Gastrocnemius medialis (tissue), 4 donors: ENCODE results near the gene B3GNT3.
"Not testable (repeated sequence)": the region's sequence is repeated elsewhere in the genome, so short reads cannot be mapped to it uniquely, and the experiment has no call there.

Experiments
- POLR2A ChIP-seq, 2 donors: fragments of 450-650 bp; IDR thresholded peaks; one replicate each; pipeline ENCODE4 v1.6.1; 2017; ENCODE audit warnings: antibody characterized with exemption in 2 of 2, mild to moderate bottlenecking in 2 of 2, moderate library complexity in 2 of 2
- TF ChIP-seq, protein P1 (sequence below), 5 experiments: fragments of 450-650 bp in 3 of 5; fragments of 200-600 bp in 2 of 5; sonication (generic) in 2 of 5; IDR thresholded peaks in 4 of 5; conservative IDR thresholded peaks in 1 of 5; 1 replicate in 4 of 5; 2 replicates in 1 of 5; pipeline ENCODE4 v1.5.1; 2016 to 2019; ENCODE audit warnings: antibody characterized with exemption in 5 of 5, mild to moderate bottlenecking in 3 of 5, moderate library complexity in 3 of 5

GRCh38 chr19:17783721-17784120, 11.2 kb upstream of the B3GNT3 start:
- TF ChIP-seq, protein P1, sequence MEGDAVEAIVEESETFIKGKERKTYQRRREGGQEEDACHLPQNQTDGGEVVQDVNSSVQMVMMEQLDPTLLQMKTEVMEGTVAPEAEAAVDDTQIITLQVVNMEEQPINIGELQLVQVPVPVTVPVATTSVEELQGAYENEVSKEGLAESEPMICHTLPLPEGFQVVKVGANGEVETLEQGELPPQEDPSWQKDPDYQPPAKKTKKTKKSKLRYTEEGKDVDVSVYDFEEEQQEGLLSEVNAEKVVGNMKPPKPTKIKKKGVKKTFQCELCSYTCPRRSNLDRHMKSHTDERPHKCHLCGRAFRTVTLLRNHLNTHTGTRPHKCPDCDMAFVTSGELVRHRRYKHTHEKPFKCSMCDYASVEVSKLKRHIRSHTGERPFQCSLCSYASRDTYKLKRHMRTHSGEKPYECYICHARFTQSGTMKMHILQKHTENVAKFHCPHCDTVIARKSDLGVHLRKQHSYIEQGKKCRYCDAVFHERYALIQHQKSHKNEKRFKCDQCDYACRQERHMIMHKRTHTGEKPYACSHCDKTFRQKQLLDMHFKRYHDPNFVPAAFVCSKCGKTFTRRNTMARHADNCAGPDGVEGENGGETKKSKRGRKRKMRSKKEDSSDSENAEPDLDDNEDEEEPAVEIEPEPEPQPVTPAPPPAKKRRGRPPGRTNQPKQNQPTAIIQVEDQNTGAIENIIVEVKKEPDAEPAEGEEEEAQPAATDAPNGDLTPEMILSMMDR (IDR thresholded peaks at IDR 0.05 in 4 of 5, conservative IDR thresholded peaks at IDR 0.05 in 1 of 5), result not testable (repeated sequence)
- not testable (repeated sequence) for TF ChIP-seq POLR2A (IDR thresholded peaks at IDR 0.05)
